Immature natural killer cell (primary cell): ENCODE results near the gene TXLNG. TPM values are rescaled to one million over a fixed set of nuclear protein-coding genes. Genes with fewer than 3 reads are reported as not detected.
"Not testable (repeated sequence)": the region's sequence is repeated elsewhere in the genome, so short reads cannot be mapped to it uniquely, and the experiment has no call there.

Experiments
- DNase-seq, 3 donors: peaks; one replicate each; pipeline ENCODE4 v3.0.0; 2022; ENCODE audit warnings: mixed read lengths in 1 of 3
- H3K27ac Mint-ChIP-seq, 6 donors: one replicate each; pipeline ENCODE4 v1.8.0; 2020; ENCODE audit warnings: mixed read lengths in 6 of 6, mild to moderate bottlenecking in 5 of 6, inconsistent platforms in 4 of 6, moderate library complexity in 3 of 6
- H3K27me3 Mint-ChIP-seq, 3 donors: one replicate each; pipeline ENCODE4 v1.8.0; 2020 to 2021; ENCODE audit warnings: low read depth in 3 of 3, mild to moderate bottlenecking in 3 of 3, mixed read lengths in 3 of 3, moderate library complexity in 3 of 3, inconsistent platforms in 1 of 3
- H3K36me3 Mint-ChIP-seq, 3 donors: one replicate each; pipeline ENCODE4 v1.8.0; 2020; ENCODE audit warnings: mixed read lengths in 3 of 3, inconsistent platforms in 2 of 3, mild to moderate bottlenecking in 2 of 3
- H3K4me1 Mint-ChIP-seq, 2 donors: one replicate each; pipeline ENCODE4 v1.8.0; 2020; ENCODE audit warnings: inconsistent platforms in 2 of 2, mild to moderate bottlenecking in 2 of 2, mixed read lengths in 2 of 2, moderate library complexity in 1 of 2
- H3K4me3 Mint-ChIP-seq, 5 donors: one replicate each; pipeline ENCODE4 v1.8.0; 2020; ENCODE audit warnings: mild to moderate bottlenecking in 5 of 5, mixed read lengths in 5 of 5, inconsistent platforms in 3 of 5, moderate library complexity in 3 of 5
- H3K9me3 Mint-ChIP-seq, 6 donors: one replicate each; pipeline ENCODE4 v1.8.0; 2020; ENCODE audit warnings: mild to moderate bottlenecking in 6 of 6, mixed read lengths in 6 of 6, inconsistent platforms in 4 of 6, moderate library complexity in 3 of 6
- polyA plus RNA-seq, 3 donors: library from polyadenylated mRNA; unstranded; fragments of 300-500 nt; fragmentation: Illumina TruSeq; gene quantifications; one replicate each; pipeline ENCODE4 v1.2.3, GENCODE V29; 2021

The TXLNG gene
- polyA plus RNA-seq, 3 donors from 2014 or later = 5.2 to 9.8 (median 5.4) TPM

- no peak overlapping the region for H3K27ac Mint-ChIP-seq
- no peaks in the 10 kb centered on the region for H3K4me1 Mint-ChIP-seq
- H3K36me3 Mint-ChIP-seq = no peaks in the 10 kb centered on the region
- no peak for DNase-seq
- no peaks in the 10 kb centered on the region for H3K9me3 Mint-ChIP-seq
- H3K4me3 Mint-ChIP-seq = no peak overlapping the region
- peaks cover 0 to 2% (median 2%) of the 10 kb centered on the region in 3 donors for H3K27me3 Mint-ChIP-seq
These were observed 14.5 kb upstream of the TXLNG start for GRCh38 chrX:16771483-16772398.

- Mint-ChIP-seq H3K9me3 (no peaks in the 10 kb centered on the region), H3K36me3 (no peaks in the 10 kb centered on the region), H3K4me1 (no peaks in the 10 kb centered on the region), H3K27me3 (peaks cover 0 to 2% (median 2%) of the 10 kb centered on the region in 3 donors), H3K27ac (no peak overlapping the region), H3K4me3 (no peak overlapping the region)
- DNase-seq = no peak
These were observed 13.8 kb upstream of the TXLNG start for GRCh38 chrX:16772460-16772859.

- Mint-ChIP-seq H3K27ac (no peak overlapping the region), H3K4me1 (no peaks in the 10 kb centered on the region), H3K36me3 (no peaks in the 10 kb centered on the region), H3K9me3 (no peaks in the 10 kb centered on the region), H3K27me3 (no peaks in the 10 kb centered on the region), H3K4me3 (no peak overlapping the region)
- DNase-seq = no peak
These were observed 11.5 kb upstream of the TXLNG start for GRCh38 chrX:16774746-16775145.

- DNase-seq = no peak
- Mint-ChIP-seq H3K4me3 (no peak overlapping the region), H3K36me3 (no peaks in the 10 kb centered on the region), H3K4me1 (no peaks in the 10 kb centered on the region), H3K27ac (no peak overlapping the region), H3K27me3 (no peaks in the 10 kb centered on the region), H3K9me3 (no peaks in the 10 kb centered on the region)
These were observed 7.7 kb upstream of the TXLNG start for GRCh38 chrX:16778545-16778944.

GRCh38 chrX:16778993-16779392 is 7.3 kb upstream of the TXLNG start:
- Mint-ChIP-seq H3K27me3 (no peaks in the 10 kb centered on the region), H3K36me3 (no peaks in the 10 kb centered on the region), H3K9me3 (no peaks in the 10 kb centered on the region), H3K4me3 (no peak overlapping the region), H3K27ac (no peak overlapping the region), H3K4me1 (no peaks in the 10 kb centered on the region)
- no peak for DNase-seq

GRCh38 chrX:16779815-16780214 is 6.5 kb upstream of the TXLNG start:
- H3K4me3 Mint-ChIP-seq, H3K36me3 Mint-ChIP-seq, DNase-seq, H3K9me3 Mint-ChIP-seq, H3K4me1 Mint-ChIP-seq, H3K27me3 Mint-ChIP-seq, H3K27ac Mint-ChIP-seq: not testable (repeated sequence)

GRCh38 chrX:16783452-16783851 is 2.8 kb upstream of the TXLNG start:
- no peak overlapping the region for H3K27ac Mint-ChIP-seq
- no peaks in the 10 kb centered on the region for H3K9me3 Mint-ChIP-seq
- H3K27me3 Mint-ChIP-seq = peaks cover 0 to 6% (median 2%) of the 10 kb centered on the region in 3 donors
- H3K4me3 Mint-ChIP-seq = peak overlapping the region in 1 of 5 donors; percentile 18
- H3K36me3 Mint-ChIP-seq = no peaks in the 10 kb centered on the region
- DNase-seq = no peak
- peaks cover 22 to 24% of the 10 kb centered on the region in 2 donors for H3K4me1 Mint-ChIP-seq

GRCh38 chrX:16784440-16784839 is 1.8 kb upstream of the TXLNG start:
- H3K27me3 Mint-ChIP-seq, H3K9me3 Mint-ChIP-seq, H3K36me3 Mint-ChIP-seq, H3K27ac Mint-ChIP-seq, DNase-seq: not testable (repeated sequence)
- peaks cover 22 to 24% of the 10 kb centered on the region in 2 donors for H3K4me1 Mint-ChIP-seq
- H3K4me3 Mint-ChIP-seq = peak overlapping the region in 2 of 5 donors; percentile 14 to 93

- Mint-ChIP-seq H3K27me3 (peaks cover 0 to 6% (median 2%) of the 10 kb centered on the region in 3 donors), H3K4me1 (peaks cover 22 to 24% of the 10 kb centered on the region in 2 donors), H3K9me3 (no peaks in the 10 kb centered on the region), H3K27ac (peak overlapping the region; percentile 78 to 95 (median 90)), H3K36me3 (no peaks in the 10 kb centered on the region), H3K4me3 (peak overlapping the region; percentile 93 to 100 (median 97))
- DNase-seq = peak in 1 of 3 donors; percentile 5
These were observed 773 bp upstream of the TXLNG start for GRCh38 chrX:16785247-16786138.

- H3K27ac Mint-ChIP-seq = peak overlapping the region in 4 of 6 donors; percentile 66 to 90 (median 87)
- H3K36me3 Mint-ChIP-seq = peaks cover 0 to 6% (median 0%) of the 10 kb centered on the region in 3 donors
- peak; percentile 36 to 51 (median 47) for DNase-seq
- peaks cover 0 to 6% (median 2%) of the 10 kb centered on the region in 3 donors for H3K27me3 Mint-ChIP-seq
- H3K4me3 Mint-ChIP-seq = peak overlapping the region; percentile 93 to 100 (median 97)
- peaks cover 22 to 24% of the 10 kb centered on the region in 2 donors for H3K4me1 Mint-ChIP-seq
- H3K9me3 Mint-ChIP-seq = no peaks in the 10 kb centered on the region
These were observed 797 bp downstream of the TXLNG start for GRCh38 chrX:16786791-16787735.

- H3K36me3 Mint-ChIP-seq = peaks cover 0 to 6% (median 0%) of the 10 kb centered on the region in 3 donors
- H3K9me3 Mint-ChIP-seq = no peaks in the 10 kb centered on the region
- H3K4me1 Mint-ChIP-seq = peaks cover 22 to 24% of the 10 kb centered on the region in 2 donors
- DNase-seq = no peak
- peak overlapping the region in 3 of 5 donors; percentile 81 to 87 (median 82) for H3K4me3 Mint-ChIP-seq
- peaks cover 0 to 6% (median 2%) of the 10 kb centered on the region in 3 donors for H3K27me3 Mint-ChIP-seq
- peak overlapping the region in 1 of 6 donors; percentile 23 for H3K27ac Mint-ChIP-seq
These were observed 2.2 kb downstream of the TXLNG start for GRCh38 chrX:16788477-16788876.

GRCh38 chrX:16796298-16796697 is 10.0 kb downstream of the TXLNG start:
- H3K9me3 Mint-ChIP-seq = no peaks in the 10 kb centered on the region
- peaks cover 0 to 3% (median 0%) of the 10 kb centered on the region in 3 donors for H3K27me3 Mint-ChIP-seq
- no peak overlapping the region for H3K27ac Mint-ChIP-seq
- H3K4me1 Mint-ChIP-seq = no peaks in the 10 kb centered on the region
- H3K4me3 Mint-ChIP-seq = no peak overlapping the region
- DNase-seq = no peak
- peaks cover 0 to 16% (median 0%) of the 10 kb centered on the region in 3 donors for H3K36me3 Mint-ChIP-seq

- Mint-ChIP-seq H3K27ac (no peak overlapping the region), H3K9me3 (no peaks in the 10 kb centered on the region), H3K4me3 (no peak overlapping the region), H3K4me1 (no peaks in the 10 kb centered on the region), H3K36me3 (peaks cover 0 to 16% (median 0%) of the 10 kb centered on the region in 3 donors), H3K27me3 (peaks cover 0 to 3% (median 0%) of the 10 kb centered on the region in 3 donors)
- DNase-seq = no peak
These were observed 11.1 kb downstream of the TXLNG start for GRCh38 chrX:16797358-16797757.
